Measurements from ENCODE around the gene ZNF141. TPM values are rescaled to one million over a fixed set of nuclear protein-coding genes. Genes with fewer than 3 reads are reported as not detected.

Gene ZNF141
- total RNA-seq, 4 donors from 2014 or later: 12.9 to 70.9 (median 32.2) TPM

GRCh38 chr4:336099-336892, 1.3 kb upstream of the ZNF141 start:
- H3K4me1 ChIP-seq: peaks cover 0 to 5% of the 10 kb centered on the region in 2 donors
- intact Hi-C loops (cut with DNase I; ENCODE audit: low total_unique reads): no loop called here
- no peaks in the 10 kb centered on the region for H3K36me3 ChIP-seq
- peak; percentile 26 to 35 for DNase-seq
- peak overlapping the region; percentile 90 to 94 for H3K27ac ChIP-seq
- TF ChIP-seq CTCF (IDR thresholded peaks at IDR 0.05) (no peak), POLR2A (IDR thresholded peaks at IDR 0.05) (no peak)
- peak overlapping the region; percentile 60 to 90 for H3K4me3 ChIP-seq
- no peaks in the 10 kb centered on the region for H3K9me3 ChIP-seq
- H3K27me3 ChIP-seq: no peaks in the 10 kb centered on the region

- peak overlapping the region; percentile 90 to 94 for H3K27ac ChIP-seq
- intact Hi-C loops (cut with DNase I; ENCODE audit: low total_unique reads): no loop called here
These were observed 796 bp upstream of the ZNF141 start for GRCh38 chr4:336893-337142.

GRCh38 chr4:337932-338758, 531 bp downstream of the ZNF141 start:
- Histone ChIP-seq H3K27ac (peak overlapping the region; percentile 88 to 94), H3K4me3 (peak overlapping the region; percentile 60 to 90), H3K4me1 (peaks cover 0 to 5% of the 10 kb centered on the region in 2 donors), H3K27me3 (no peaks in the 10 kb centered on the region), H3K36me3 (no peaks in the 10 kb centered on the region), H3K9me3 (no peaks in the 10 kb centered on the region)
- intact Hi-C loops (cut with DNase I; ENCODE audit: low total_unique reads): no loop called here
- TF ChIP-seq POLR2A (IDR thresholded peaks at IDR 0.05) (no peak), CTCF (IDR thresholded peaks at IDR 0.05) (no peak)
- DNase-seq: peak; percentile 29 to 50

More at GRCh38 chr4:336893-337142, 796 bp upstream of the ZNF141 start:
- Histone ChIP-seq H3K36me3 (no peaks in the 10 kb centered on the region), H3K27me3 (no peaks in the 10 kb centered on the region), H3K4me1 (peaks cover 0 to 5% of the 10 kb centered on the region in 2 donors), H3K9me3 (no peaks in the 10 kb centered on the region), H3K4me3 (peak overlapping the region; percentile 60 to 90)
- no peak for TF ChIP-seq POLR2A (IDR thresholded peaks at IDR 0.05)
- no peak for TF ChIP-seq CTCF (IDR thresholded peaks at IDR 0.05)
- DNase-seq: no peak

DNA sequence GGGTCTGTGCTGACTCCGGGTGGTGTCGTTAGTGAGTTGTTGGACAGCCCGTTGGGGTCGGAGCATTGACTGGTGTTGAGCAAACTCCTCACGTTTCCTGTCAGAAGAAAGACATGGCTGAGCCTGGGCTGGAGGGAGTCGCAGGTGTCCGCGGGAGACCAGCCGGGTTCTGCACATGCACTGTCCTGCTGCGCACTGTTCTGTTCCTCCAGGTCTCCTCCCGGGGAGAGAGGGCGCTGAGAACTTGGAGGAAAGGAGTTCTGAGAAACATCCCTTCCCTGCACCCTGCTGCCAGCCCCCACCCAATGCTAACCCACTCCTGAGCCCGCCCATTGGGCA, 1.1 kb downstream of the ZNF141 start:
- Histone ChIP-seq H3K27me3 (no peaks in the 10 kb centered on the region), H3K4me3 (peak overlapping the region; percentile 60 to 90), H3K9me3 (no peaks in the 10 kb centered on the region), H3K27ac (peak overlapping the region in 1 of 2 donors; percentile 88), H3K4me1 (peaks cover 0 to 5% of the 10 kb centered on the region in 2 donors), H3K36me3 (no peaks in the 10 kb centered on the region)
- intact Hi-C loops (cut with DNase I; ENCODE audit: low total_unique reads): no loop called here
- no peak for DNase-seq
- no peak for TF ChIP-seq POLR2A (IDR thresholded peaks at IDR 0.05)
- TF ChIP-seq CTCF (IDR thresholded peaks at IDR 0.05): no peak

DNA sequence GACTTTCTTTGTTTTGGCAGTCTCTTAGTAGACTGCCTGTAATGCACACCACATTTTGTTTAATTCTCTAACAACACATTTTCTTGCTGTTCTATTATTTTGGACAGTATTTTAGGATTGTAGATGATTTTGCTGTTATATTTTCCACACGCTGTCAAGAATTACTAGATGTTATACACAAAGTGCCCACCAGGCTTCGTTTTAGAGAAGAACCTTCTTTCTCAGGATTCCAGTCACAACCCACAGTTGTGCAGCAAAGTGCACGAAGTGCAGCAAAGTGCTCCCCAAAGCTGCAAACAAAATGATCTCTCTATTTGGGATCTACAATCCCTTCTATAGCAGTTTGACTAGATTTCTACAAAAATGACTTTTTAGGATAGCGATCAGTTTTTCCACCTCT, 2.4 kb downstream of the ZNF141 start:
- TF ChIP-seq POLR2A (IDR thresholded peaks at IDR 0.05): no peak
- TF ChIP-seq CTCF (IDR thresholded peaks at IDR 0.05): no peak
- no peak for DNase-seq
- intact Hi-C loops (cut with DNase I; ENCODE audit: low total_unique reads): no loop called here

More for the DNA sequence above, 2.4 kb downstream of the ZNF141 start:
- Histone ChIP-seq H3K36me3 (no peaks in the 10 kb centered on the region), H3K9me3 (no peaks in the 10 kb centered on the region), H3K27ac (no peak overlapping the region), H3K4me3 (no peak overlapping the region), H3K27me3 (no peaks in the 10 kb centered on the region), H3K4me1 (peaks cover 0 to 5% of the 10 kb centered on the region in 2 donors)
